ENCODE measurements around the gene MLST8. TPM values are rescaled to one million over a fixed set of nuclear protein-coding genes. Genes with fewer than 3 reads are reported as not detected.
A peak's percentile ranks its signal among the peaks of the same experiment; 100 is the strongest.

The MLST8 gene
- total and polyA plus RNA-seq, 3 experiments from 2014 or later, result 30.8 to 76.8 (median 75.4) TPM

DNA sequence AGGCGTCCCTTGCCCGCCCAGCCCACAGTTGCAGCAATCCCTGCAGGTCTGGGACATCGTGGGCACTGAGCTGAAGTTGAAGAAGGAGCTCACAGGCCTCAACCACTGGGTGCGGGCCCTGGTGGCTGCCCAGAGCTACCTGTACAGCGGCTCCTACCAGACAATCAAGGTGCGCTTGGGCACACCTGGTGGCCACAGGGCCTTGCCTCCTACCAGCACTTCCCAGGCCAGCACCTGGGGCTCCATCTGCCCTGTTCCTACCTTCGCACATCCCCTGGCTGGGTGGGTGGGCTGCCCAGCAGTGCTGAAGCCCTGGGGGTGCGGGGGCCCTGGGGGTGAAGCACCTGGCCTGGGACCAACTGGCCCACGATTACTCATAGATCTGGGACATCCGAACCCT, 29.8 kb upstream of the MLST8 start:
- H3K9me3 ChIP-seq (ENCODE audit: low read length), result no peaks in the 10 kb centered on the region
- Mint-ChIP-seq H3K36me3 (peaks cover 0 to 40% (median 1%) of the 10 kb centered on the region in 3 donors), H3K9me3 (no peaks in the 10 kb centered on the region), H3K27me3 (no peaks in the 10 kb centered on the region), H3K4me3 (no peak overlapping the region), H3K27ac (no peak overlapping the region), H3K4me1 (no peaks in the 10 kb centered on the region)
- H3K27ac ChIP-seq (ENCODE audit: low read depth, low read length), result no peak overlapping the region
- no peaks in the 10 kb centered on the region for H3K4me1 ChIP-seq (ENCODE audit: insufficient read depth, low read length)
- H3K27me3 ChIP-seq (ENCODE audit: insufficient read depth, low read length, poor library complexity, severe bottlenecking), result no peaks in the 10 kb centered on the region
- no peak for DNase-seq
- H3K4me3 ChIP-seq (ENCODE audit: low read length), result no peak overlapping the region
- CTCF ChIA-PET, result interaction anchor here (1.5 kb wide), 1 partner anchor 19 kb away, joined by 4 read pairs; no protein-coding TSS in a partner anchor
- POLR2A ChIA-PET, result no interaction called here
- peaks cover 18% of the 10 kb centered on the region for H3K36me3 ChIP-seq (ENCODE audit: insufficient read depth, low read length)

DNA sequence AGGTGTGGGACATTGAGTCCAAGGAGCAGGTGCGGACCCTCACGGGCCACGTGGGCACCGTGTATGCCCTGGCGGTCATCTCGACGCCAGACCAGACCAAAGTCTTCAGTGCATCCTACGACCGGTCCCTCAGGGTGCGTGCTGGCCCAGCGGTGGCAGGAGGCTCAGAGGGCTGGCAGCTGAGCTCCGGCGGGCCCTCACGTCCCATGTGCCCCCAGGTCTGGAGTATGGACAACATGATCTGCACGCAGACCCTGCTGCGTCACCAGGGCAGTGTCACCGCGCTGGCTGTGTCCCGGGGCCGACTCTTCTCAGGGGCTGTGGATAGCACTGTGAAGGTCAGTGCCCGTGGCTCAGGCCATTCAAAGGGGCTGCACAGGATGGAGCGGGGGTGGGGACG, 29.2 kb upstream of the MLST8 start:
- Mint-ChIP-seq H3K27ac (no peak overlapping the region), H3K36me3 (peaks cover 0 to 40% (median 1%) of the 10 kb centered on the region in 3 donors), H3K4me1 (no peaks in the 10 kb centered on the region), H3K9me3 (no peaks in the 10 kb centered on the region), H3K27me3 (no peaks in the 10 kb centered on the region), H3K4me3 (no peak overlapping the region)
- H3K27me3 ChIP-seq (ENCODE audit: insufficient read depth, low read length, poor library complexity, severe bottlenecking), result no peaks in the 10 kb centered on the region
- POLR2A ChIA-PET, result no interaction called here
- no peaks in the 10 kb centered on the region for H3K4me1 ChIP-seq (ENCODE audit: insufficient read depth, low read length)
- no peak overlapping the region for H3K4me3 ChIP-seq (ENCODE audit: low read length)
- no peaks in the 10 kb centered on the region for H3K9me3 ChIP-seq (ENCODE audit: low read length)
- no peak for DNase-seq
- CTCF ChIA-PET, result no interaction called here
- H3K27ac ChIP-seq (ENCODE audit: low read depth, low read length), result no peak overlapping the region
- peaks cover 18% of the 10 kb centered on the region for H3K36me3 ChIP-seq (ENCODE audit: insufficient read depth, low read length)

DNA sequence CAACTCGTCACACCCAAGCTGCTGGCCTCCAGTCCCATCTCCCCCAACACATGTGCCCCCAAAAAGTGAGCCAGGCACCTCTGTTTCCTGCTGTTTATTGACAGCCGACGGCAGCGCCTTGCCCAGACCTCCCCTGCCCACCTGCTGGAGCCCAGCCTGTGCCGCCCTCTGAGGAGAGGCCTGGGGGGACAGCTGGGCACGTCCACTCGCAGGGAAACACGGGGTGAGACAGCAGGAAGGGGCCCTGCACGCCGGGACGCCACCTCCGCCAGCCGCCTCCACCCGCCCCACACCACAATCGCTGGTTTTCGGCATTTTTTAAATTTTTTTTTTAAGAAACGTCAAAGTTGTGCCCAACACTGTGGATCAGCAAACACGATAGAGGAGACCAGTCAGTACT, 28.2 kb upstream of the MLST8 start:
- Histone ChIP-seq H3K9me3 (ENCODE audit: low read length) (no peaks in the 10 kb centered on the region), H3K36me3 (ENCODE audit: insufficient read depth, low read length) (peaks cover 18% of the 10 kb centered on the region), H3K27ac (ENCODE audit: low read depth, low read length) (no peak overlapping the region), H3K4me3 (ENCODE audit: low read length) (no peak overlapping the region), H3K4me1 (ENCODE audit: insufficient read depth, low read length) (no peaks in the 10 kb centered on the region), H3K27me3 (ENCODE audit: insufficient read depth, low read length, poor library complexity, severe bottlenecking) (no peaks in the 10 kb centered on the region)
- no peaks in the 10 kb centered on the region for H3K27me3 Mint-ChIP-seq
- ChIA-PET POLR2A (no interaction called here), CTCF (interaction anchor here (0.7 kb wide), 1 partner anchor 18 kb away, joined by 3 read pairs; no protein-coding TSS in a partner anchor)
- no peak for DNase-seq
- peaks cover 0 to 37% (median 1%) of the 10 kb centered on the region in 3 donors for H3K36me3 Mint-ChIP-seq
- no peak overlapping the region for H3K4me3 Mint-ChIP-seq
- no peaks in the 10 kb centered on the region for H3K9me3 Mint-ChIP-seq
- no peak overlapping the region for H3K27ac Mint-ChIP-seq
- peaks cover under 1 to 5% (median 4%) of the 10 kb centered on the region in 3 donors for H3K4me1 Mint-ChIP-seq

DNA sequence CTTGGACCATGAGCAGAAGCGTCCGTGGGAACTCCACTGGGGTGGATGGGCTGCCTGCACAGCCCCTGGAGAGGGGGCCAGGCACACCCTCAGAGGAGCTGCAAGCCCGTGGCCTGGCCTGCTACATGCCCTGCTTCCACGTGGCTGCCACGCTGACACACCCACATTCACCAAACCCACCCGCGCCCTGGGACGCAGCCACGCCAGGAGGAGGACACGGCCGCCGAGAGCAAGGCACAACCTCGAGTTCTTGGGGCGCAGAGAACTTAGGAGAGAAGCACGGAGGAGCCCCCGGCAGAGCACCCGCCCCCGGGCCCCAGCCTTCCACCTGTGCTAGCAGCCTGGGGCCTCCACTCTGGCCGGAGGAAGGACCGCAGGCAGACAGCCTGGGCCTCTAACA, 27.7 kb upstream of the MLST8 start:
- no peak overlapping the region for H3K27ac Mint-ChIP-seq
- no peak overlapping the region for H3K4me3 ChIP-seq (ENCODE audit: low read length)
- ChIA-PET CTCF (interaction anchor here (0.7 kb wide), 1 partner anchor 18 kb away, joined by 3 read pairs; no protein-coding TSS in a partner anchor), POLR2A (no interaction called here)
- no peak overlapping the region for H3K27ac ChIP-seq (ENCODE audit: low read depth, low read length)
- no peaks in the 10 kb centered on the region for H3K9me3 Mint-ChIP-seq
- H3K4me3 Mint-ChIP-seq, result no peak overlapping the region
- no peaks in the 10 kb centered on the region for H3K27me3 Mint-ChIP-seq
- peaks cover 3 to 9% (median 7%) of the 10 kb centered on the region in 3 donors for H3K4me1 Mint-ChIP-seq
- H3K9me3 ChIP-seq (ENCODE audit: low read length), result no peaks in the 10 kb centered on the region
- no peaks in the 10 kb centered on the region for H3K27me3 ChIP-seq (ENCODE audit: insufficient read depth, low read length, poor library complexity, severe bottlenecking)
- H3K36me3 ChIP-seq (ENCODE audit: insufficient read depth, low read length), result peaks cover 18% of the 10 kb centered on the region
- no peaks in the 10 kb centered on the region for H3K4me1 ChIP-seq (ENCODE audit: insufficient read depth, low read length)
- H3K36me3 Mint-ChIP-seq, result peaks cover 0 to 37% (median 1%) of the 10 kb centered on the region in 3 donors
- DNase-seq, result no peak

GRCh38 chr16:2178321-2179106, 26.7 kb upstream of the MLST8 start:
- ChIA-PET CTCF (no interaction called here), POLR2A (no interaction called here)
- Histone ChIP-seq H3K9me3 (ENCODE audit: low read length) (no peaks in the 10 kb centered on the region), H3K4me1 (ENCODE audit: insufficient read depth, low read length) (no peaks in the 10 kb centered on the region), H3K27me3 (ENCODE audit: insufficient read depth, low read length, poor library complexity, severe bottlenecking) (no peaks in the 10 kb centered on the region), H3K27ac (ENCODE audit: low read depth, low read length) (no peak overlapping the region), H3K36me3 (ENCODE audit: insufficient read depth, low read length) (peaks cover 18% of the 10 kb centered on the region), H3K4me3 (ENCODE audit: low read length) (no peak overlapping the region)
- Mint-ChIP-seq H3K9me3 (no peaks in the 10 kb centered on the region), H3K27ac (no peak overlapping the region), H3K4me1 (peaks cover 3 to 9% (median 7%) of the 10 kb centered on the region in 3 donors), H3K27me3 (no peaks in the 10 kb centered on the region), H3K4me3 (no peak overlapping the region), H3K36me3 (peaks cover 0 to 33% (median 1%) of the 10 kb centered on the region in 3 donors)
- peak in 4 of 5 donors; percentile 17 to 36 (median 28) for DNase-seq

DNA sequence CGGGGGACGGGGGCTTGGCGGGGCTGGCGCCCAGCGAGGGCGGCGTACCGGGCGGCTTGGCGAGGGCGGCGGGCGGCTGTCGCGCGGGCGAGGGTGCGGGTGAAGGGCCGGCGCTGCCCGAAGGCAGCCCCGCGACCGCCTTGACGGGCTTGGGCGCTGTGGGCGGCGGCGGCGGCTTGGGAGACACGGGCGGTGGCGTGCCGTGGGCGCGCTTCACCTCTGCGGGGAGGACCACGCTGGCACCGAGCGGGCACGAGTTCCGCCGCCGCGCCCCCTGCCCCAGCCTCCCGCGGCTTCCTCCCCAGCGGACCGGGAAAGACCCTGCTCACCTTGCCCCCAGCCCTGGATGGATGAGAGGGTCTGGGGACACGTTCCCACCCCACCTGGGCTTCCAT, 26.1 kb upstream of the MLST8 start:
- no peak overlapping the region for H3K27ac Mint-ChIP-seq
- no peak overlapping the region for H3K4me3 ChIP-seq (ENCODE audit: low read length)
- POLR2A ChIA-PET, result no interaction called here

DNA sequence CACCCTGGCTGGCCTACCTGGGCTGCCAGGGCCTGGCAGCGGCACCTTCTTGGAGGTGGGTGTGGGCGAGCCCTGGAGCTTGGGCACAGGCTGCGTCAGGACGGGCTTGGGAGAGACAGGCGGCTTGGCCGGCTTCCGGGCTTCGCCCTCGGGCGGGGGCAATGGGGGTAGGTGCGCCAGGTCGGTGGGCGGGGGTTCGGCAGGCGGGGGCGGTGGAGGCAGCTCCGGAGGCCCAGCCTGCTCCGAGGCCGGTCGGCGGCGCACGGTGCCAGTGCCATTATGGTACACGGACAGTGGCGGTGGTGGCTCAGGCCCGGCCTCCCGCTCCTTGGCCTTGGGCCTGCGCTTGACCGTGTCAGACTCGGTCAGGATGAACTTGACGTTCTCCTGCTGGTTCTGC, 25.7 kb upstream of the MLST8 start:
- Histone ChIP-seq H3K4me1 (ENCODE audit: insufficient read depth, low read length) (no peaks in the 10 kb centered on the region), H3K4me3 (ENCODE audit: low read length) (no peak overlapping the region), H3K36me3 (ENCODE audit: insufficient read depth, low read length) (peaks cover 9% of the 10 kb centered on the region), H3K27ac (ENCODE audit: low read depth, low read length) (no peak overlapping the region), H3K27me3 (ENCODE audit: insufficient read depth, low read length, poor library complexity, severe bottlenecking) (no peaks in the 10 kb centered on the region), H3K9me3 (ENCODE audit: low read length) (no peaks in the 10 kb centered on the region)
- peaks cover 3 to 9% (median 7%) of the 10 kb centered on the region in 3 donors for H3K4me1 Mint-ChIP-seq
- CTCF ChIA-PET, result no interaction called here
- no peak overlapping the region for H3K27ac Mint-ChIP-seq
- no peak for DNase-seq
- no peaks in the 10 kb centered on the region for H3K27me3 Mint-ChIP-seq
- H3K4me3 Mint-ChIP-seq, result no peak overlapping the region
- POLR2A ChIA-PET, result no interaction called here
- peaks cover 0 to 25% (median 2%) of the 10 kb centered on the region in 3 donors for H3K36me3 Mint-ChIP-seq
- H3K9me3 Mint-ChIP-seq, result no peaks in the 10 kb centered on the region

More for the DNA sequence above, 26.1 kb upstream of the MLST8 start:
- Histone ChIP-seq H3K36me3 (ENCODE audit: insufficient read depth, low read length) (peaks cover 14% of the 10 kb centered on the region), H3K27me3 (ENCODE audit: insufficient read depth, low read length, poor library complexity, severe bottlenecking) (no peaks in the 10 kb centered on the region), H3K27ac (ENCODE audit: low read depth, low read length) (no peak overlapping the region), H3K4me1 (ENCODE audit: insufficient read depth, low read length) (no peaks in the 10 kb centered on the region), H3K9me3 (ENCODE audit: low read length) (no peaks in the 10 kb centered on the region)
- H3K27me3 Mint-ChIP-seq, result no peaks in the 10 kb centered on the region
- H3K4me3 Mint-ChIP-seq, result no peak overlapping the region
- peaks cover 0 to 29% (median 0%) of the 10 kb centered on the region in 3 donors for H3K36me3 Mint-ChIP-seq
- CTCF ChIA-PET, result no interaction called here
- no peak for DNase-seq
- H3K9me3 Mint-ChIP-seq, result no peaks in the 10 kb centered on the region
- H3K4me1 Mint-ChIP-seq, result peaks cover 3 to 9% (median 7%) of the 10 kb centered on the region in 3 donors

DNA sequence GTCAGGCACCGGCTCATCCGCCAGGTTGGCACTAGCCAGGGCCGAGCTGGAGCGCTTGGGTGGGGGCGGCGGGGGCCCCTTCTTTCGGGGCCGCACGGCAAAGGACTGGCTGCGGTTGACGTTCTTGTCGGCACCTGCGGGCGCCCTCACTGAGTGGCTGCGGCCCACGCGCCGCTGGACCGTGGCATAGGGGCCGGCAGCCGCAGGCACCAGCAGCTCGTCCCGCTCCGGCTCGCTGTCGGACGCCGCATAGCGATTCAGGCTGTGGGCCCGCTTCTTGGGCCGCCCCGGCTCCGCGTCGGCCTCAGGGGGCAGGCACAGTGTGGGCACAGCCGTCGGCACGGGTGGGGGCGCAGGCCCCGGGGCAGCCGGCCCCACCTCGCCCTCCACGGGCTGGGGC, 24.8 kb upstream of the MLST8 start:
- CTCF ChIA-PET, result no interaction called here
- Mint-ChIP-seq H3K9me3 (no peaks in the 10 kb centered on the region), H3K27me3 (no peaks in the 10 kb centered on the region)

More for the DNA sequence above, 24.8 kb upstream of the MLST8 start:
- Histone ChIP-seq H3K4me1 (ENCODE audit: insufficient read depth, low read length) (no peaks in the 10 kb centered on the region), H3K9me3 (ENCODE audit: low read length) (no peaks in the 10 kb centered on the region), H3K27me3 (ENCODE audit: insufficient read depth, low read length, poor library complexity, severe bottlenecking) (no peaks in the 10 kb centered on the region), H3K4me3 (ENCODE audit: low read length) (no peak overlapping the region), H3K36me3 (ENCODE audit: insufficient read depth, low read length) (peaks cover 7% of the 10 kb centered on the region), H3K27ac (ENCODE audit: low read depth, low read length) (no peak overlapping the region)
- no peak overlapping the region for H3K4me3 Mint-ChIP-seq
- peaks cover 3 to 9% (median 7%) of the 10 kb centered on the region in 3 donors for H3K4me1 Mint-ChIP-seq
- no peak for DNase-seq
- POLR2A ChIA-PET, result no interaction called here
- no peak overlapping the region for H3K27ac Mint-ChIP-seq
- H3K36me3 Mint-ChIP-seq, result peaks cover 0 to 18% (median 2%) of the 10 kb centered on the region in 3 donors
